Prostate gland (tissue), 2 donors: ENCODE measurements around the gene GOPC.
"Not testable (repeated sequence)": the region's sequence is repeated elsewhere in the genome, so short reads cannot be mapped to it uniquely, and the experiment has no call there.

Source experiments
- CTCF ChIP-seq, 4 experiments: fragments of 200-600 bp in 2 of 4; fragments of 450-650 bp in 2 of 4; sonication (generic) in 2 of 4; IDR thresholded peaks; 1 replicate in 3 of 4; 2 replicates in 1 of 4; pipeline ENCODE4 v1.5.1; 2016 to 2019; ENCODE audit warnings: antibody characterized with exemption in 4 of 4, mild to moderate bottlenecking in 2 of 4, moderate library complexity in 2 of 4
- POLR2A ChIP-seq: fragments of 450-650 bp; IDR thresholded peaks from one replicate; pipeline ENCODE4 v1.6.1; 2016; ENCODE audit warnings: antibody characterized with exemption, mild to moderate bottlenecking
- POLR2AphosphoS5 ChIP-seq: sonication (generic); formaldehyde crosslinking; IDR thresholded peaks from one replicate; pipeline ENCODE4 v1.6.1; 2017; ENCODE audit warnings: antibody characterized with exemption

DNA sequence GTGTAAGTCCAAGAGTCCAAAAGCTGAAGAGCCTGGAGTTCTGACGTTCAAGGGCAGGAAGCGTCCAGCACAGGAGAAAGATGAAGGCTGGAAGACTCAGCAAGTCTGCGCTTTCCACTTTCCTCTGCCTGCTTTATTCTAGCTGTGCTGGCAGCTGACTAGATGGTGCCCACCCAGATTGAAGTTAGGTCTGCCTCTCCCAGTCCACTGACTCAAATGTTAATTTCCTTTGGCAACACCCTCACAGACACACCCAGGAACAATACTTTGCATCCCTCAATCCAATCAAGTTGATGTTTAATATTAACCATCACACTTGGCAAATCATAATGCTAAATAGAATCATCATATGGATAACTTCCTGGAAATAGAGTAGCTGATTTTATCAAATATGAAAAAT, 49.7 kb upstream of the GOPC start:
- TF ChIP-seq CTCF (IDR thresholded peaks at IDR 0.05); POLR2AphosphoS5; POLR2A: not testable (repeated sequence)
